Tibial artery (tissue), 4 donors: ENCODE results near the gene CACNA1A.
A peak's percentile ranks its signal among the peaks of the same experiment; 100 is the strongest.

ENCODE experiments used
- DNase-seq, 2 donors: peaks; one replicate each; pipeline ENCODE4 v3.0.0-alpha.2; 2019
- H3K27ac ChIP-seq, 2 donors: fragments of 200-600 bp; sonication (generic) in 1 of 2; 1 replicate in 1 of 2; 2 replicates in 1 of 2; pipeline ENCODE4 v1.5.1; 2018 to 2019; ENCODE audit warnings: mild to moderate bottlenecking in 1 of 2
- H3K27me3 ChIP-seq, 2 donors: fragments of 200-600 bp; sonication (generic) in 1 of 2; one replicate each; pipeline versions ENCODE4 v1.5.1 to v1.6.0; 2016 to 2019
- H3K36me3 ChIP-seq, 3 donors: fragments of 200-600 bp; sonication (generic) in 2 of 3; one replicate each; pipeline ENCODE4 v1.5.1; 2016 to 2019; ENCODE audit warnings: mild to moderate bottlenecking in 2 of 3
- H3K4me1 ChIP-seq, 4 donors: fragments of 200-600 bp; sonication (generic) in 2 of 4; 1 replicate in 3 of 4; 2 replicates in 1 of 4; pipeline ENCODE4 v1.5.1; 2016 to 2019
- H3K4me3 ChIP-seq, 2 donors: fragments of 200-600 bp; sonication (generic) in 1 of 2; 1 replicate in 1 of 2; 2 replicates in 1 of 2; pipeline ENCODE4 v1.5.1; 2018 to 2019; ENCODE audit warnings: mild to moderate bottlenecking in 2 of 2
- H3K9me3 ChIP-seq, 3 donors: fragments of 200-600 bp; sonication (generic) in 1 of 3; one replicate each; pipeline ENCODE4 v1.5.1; 2016 to 2019
- CTCF ChIP-seq, 2 experiments: fragments of 200-600 bp in 1 of 2; fragments of 450-650 bp in 1 of 2; IDR thresholded peaks; one replicate each; pipeline ENCODE4 v1.5.1; 2017 to 2019; ENCODE audit warnings: antibody characterized with exemption in 2 of 2, mild to moderate bottlenecking in 1 of 2, moderate library complexity in 1 of 2
- intact Hi-C: fragments of 100-400 bp; cut with DNase I; formaldehyde crosslinking; loops from one replicate; pipeline ENCODE4 v1.15.0; 2023; ENCODE audit warnings: low total_unique reads

The CACNA1A gene

GRCh38 chr19:13506471-13506820, at the start of gene CACNA1A:
CACNA1A (minus strand) TSS chr19:13506479; CDS start chr19:13506224, 255 bp downstream.
- intact Hi-C loops, result no loop called here
- H3K4me1 ChIP-seq, result peaks cover 0 to 11% (median 9%) of the 10 kb centered on the region in 4 donors
- no peaks in the 10 kb centered on the region for H3K9me3 ChIP-seq
- H3K36me3 ChIP-seq, result no peaks in the 10 kb centered on the region
- no peak for DNase-seq
- TF ChIP-seq CTCF (IDR thresholded peaks at IDR 0.05), result no peak
- no peak within 1 kb of the TSS for H3K27ac ChIP-seq
- H3K4me3 ChIP-seq, result peak within 1 kb of the TSS; percentile 31 to 45
- peaks cover 0 to 68% of the 10 kb centered on the region in 2 donors for H3K27me3 ChIP-seq

GRCh38 chr19:13554506-13555240, 48.4 kb upstream of the CACNA1A start:
- DNase-seq, result no peak
- Histone ChIP-seq H3K4me1 (no peaks in the 10 kb centered on the region), H3K27ac (no peak overlapping the region), H3K4me3 (no peak overlapping the region), H3K27me3 (peaks cover 0 to 30% of the 10 kb centered on the region in 2 donors), H3K36me3 (no peaks in the 10 kb centered on the region), H3K9me3 (no peaks in the 10 kb centered on the region)
- intact Hi-C loops, result no loop called here
- no peak for TF ChIP-seq CTCF (IDR thresholded peaks at IDR 0.05)

GRCh38 chr19:13553880-13554400, 47.7 kb upstream of the CACNA1A start:
- no peak for DNase-seq
- no peaks in the 10 kb centered on the region for H3K4me1 ChIP-seq
- H3K27ac ChIP-seq, result no peak overlapping the region
- TF ChIP-seq CTCF (IDR thresholded peaks at IDR 0.05), result no peak
- no peaks in the 10 kb centered on the region for H3K9me3 ChIP-seq
- H3K27me3 ChIP-seq, result peaks cover 0 to 30% of the 10 kb centered on the region in 2 donors
- H3K4me3 ChIP-seq, result no peak overlapping the region
- no peaks in the 10 kb centered on the region for H3K36me3 ChIP-seq
- intact Hi-C loops, result no loop called here

GRCh38 chr19:13548131-13548530, 41.9 kb upstream of the CACNA1A start:
- no peak for DNase-seq
- Histone ChIP-seq H3K27ac (no peak overlapping the region), H3K4me3 (no peak overlapping the region), H3K4me1 (no peaks in the 10 kb centered on the region), H3K9me3 (peaks cover 0 to 15% (median 6%) of the 10 kb centered on the region in 3 donors), H3K36me3 (no peaks in the 10 kb centered on the region), H3K27me3 (peaks cover 0 to 20% of the 10 kb centered on the region in 2 donors)
- intact Hi-C loops, result no loop called here
- TF ChIP-seq CTCF (IDR thresholded peaks at IDR 0.05), result no peak

GRCh38 chr19:13547102-13547501, 40.8 kb upstream of the CACNA1A start:
- Histone ChIP-seq H3K27me3 (peaks cover 0 to 12% of the 10 kb centered on the region in 2 donors), H3K27ac (no peak overlapping the region), H3K36me3 (no peaks in the 10 kb centered on the region), H3K4me3 (no peak overlapping the region), H3K9me3 (peaks cover 0 to 15% (median 6%) of the 10 kb centered on the region in 3 donors), H3K4me1 (no peaks in the 10 kb centered on the region)
- no peak for TF ChIP-seq CTCF (IDR thresholded peaks at IDR 0.05)
- intact Hi-C loops, result no loop called here
- DNase-seq, result no peak
